ENCODE measurements around the gene TMEM178B.
"Not testable (repeated sequence)": the region's sequence is repeated elsewhere in the genome, so short reads cannot be mapped to it uniquely, and the experiment has no call there.

TMEM178B gene

DNA sequence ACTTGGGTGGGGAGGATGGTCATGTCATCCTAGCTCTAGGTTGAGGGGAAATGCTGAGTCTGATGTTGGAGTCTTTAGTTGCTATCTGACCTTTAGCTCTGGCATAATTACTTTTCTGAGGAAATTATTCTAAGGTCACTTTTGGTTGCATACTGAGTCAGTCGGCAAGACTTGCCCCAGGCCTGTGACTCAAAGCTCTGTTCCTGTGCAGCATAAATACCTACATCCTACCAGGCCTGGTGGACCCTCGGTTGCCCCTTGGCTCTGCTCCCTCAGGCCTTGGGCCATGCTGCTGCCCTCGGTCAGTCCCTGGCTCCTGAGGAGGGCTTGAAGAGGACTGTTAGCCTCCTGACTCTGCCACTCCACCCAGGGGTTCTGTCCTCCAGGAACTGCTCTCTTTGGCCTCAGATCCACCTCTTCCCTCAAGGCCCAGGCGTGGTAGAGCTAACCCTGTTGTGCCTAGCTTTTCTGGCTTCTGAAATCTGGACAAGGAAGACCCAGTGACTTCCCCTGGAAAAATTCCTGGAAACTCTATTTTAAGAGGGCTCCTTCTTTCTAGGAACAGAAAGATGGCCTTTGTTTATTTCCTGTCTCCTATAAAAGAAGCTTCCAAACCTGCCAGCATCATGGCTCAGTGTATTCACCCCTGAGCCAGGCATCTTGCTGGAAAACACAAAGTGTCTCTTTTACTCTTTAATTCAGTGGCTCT, 71.2 kb downstream of the TMEM178B start:
- no peak for DNase-seq

DNA sequence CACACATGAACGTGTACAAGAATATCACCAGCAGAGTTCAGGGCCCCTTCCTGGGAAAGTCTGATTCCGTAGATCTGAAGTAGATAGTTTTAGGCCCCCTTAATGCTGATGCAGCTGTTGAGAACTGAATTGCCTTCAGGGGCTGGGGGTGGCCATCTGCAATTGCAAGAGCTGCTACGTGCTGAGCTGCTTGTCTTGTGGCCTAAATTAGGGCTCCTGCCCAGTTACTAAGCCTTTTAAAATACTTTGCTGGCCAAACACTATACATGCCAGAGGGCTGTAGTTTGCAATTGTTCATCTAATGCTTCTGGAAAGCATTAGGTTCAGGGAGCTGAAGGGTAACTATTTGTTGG, 71.7 kb downstream of the TMEM178B start:
- DNase-seq, result no peak

DNA sequence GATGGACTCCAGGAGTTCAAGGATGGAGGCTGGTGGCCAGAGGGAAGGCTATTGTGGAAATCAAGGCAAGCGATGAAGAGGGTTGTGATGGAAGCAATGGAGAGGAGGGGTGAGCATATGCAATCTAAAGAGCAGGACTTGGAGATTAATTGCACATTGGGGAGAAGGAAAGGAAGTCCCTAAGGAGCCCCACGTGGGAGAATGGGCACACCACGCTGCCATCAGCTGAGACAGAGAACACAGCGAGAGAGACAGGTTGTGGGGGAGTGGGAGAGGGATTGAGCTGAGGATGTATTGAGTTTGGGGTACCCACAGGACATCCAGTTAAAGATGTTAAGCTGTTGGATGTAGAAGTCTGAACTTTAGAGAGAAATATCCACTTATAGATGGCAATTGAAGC, 73.6 kb downstream of the TMEM178B start:
- no peak for DNase-seq

DNA sequence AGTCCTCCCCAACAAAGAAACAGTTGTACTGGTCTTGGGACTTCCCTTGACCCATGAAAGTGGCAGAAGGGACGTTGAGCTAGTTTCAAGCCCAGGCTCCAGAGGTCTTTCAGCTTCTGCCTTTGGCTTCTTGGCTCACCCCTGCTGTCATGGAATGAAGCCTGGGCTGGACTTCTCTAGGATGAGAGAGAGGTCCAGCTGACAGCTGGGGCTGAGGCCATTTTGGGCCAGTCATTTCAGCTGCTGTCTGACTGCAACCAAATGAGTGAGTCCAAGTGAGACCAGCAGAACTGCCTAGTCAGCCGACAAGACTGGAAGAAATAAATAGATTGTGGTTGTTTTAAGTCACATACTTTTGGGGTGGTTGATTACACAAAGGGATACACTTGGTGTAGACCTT, 76.6 kb downstream of the TMEM178B start:
- DNase-seq, result no peak

DNA sequence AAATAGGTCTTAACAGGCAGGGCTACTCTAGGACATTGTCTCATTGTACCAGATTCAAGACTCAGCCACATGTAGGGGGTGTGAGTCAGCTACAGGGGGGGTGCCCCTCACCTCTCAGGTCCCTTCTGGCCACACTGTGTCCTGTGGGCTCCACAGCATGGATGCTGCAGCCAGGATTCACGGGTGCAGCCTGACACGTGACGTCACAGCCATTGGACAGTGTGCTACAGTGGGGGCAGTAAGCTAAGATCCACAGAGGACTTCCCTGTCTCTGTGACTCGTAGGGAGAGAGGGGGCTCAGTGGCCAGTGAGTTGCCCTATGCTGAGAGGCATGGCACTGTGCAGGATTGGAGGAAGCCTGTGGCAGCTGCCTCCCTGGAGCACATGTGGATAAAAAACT, 77.9 kb downstream of the TMEM178B start:
- no peak for DNase-seq

DNA sequence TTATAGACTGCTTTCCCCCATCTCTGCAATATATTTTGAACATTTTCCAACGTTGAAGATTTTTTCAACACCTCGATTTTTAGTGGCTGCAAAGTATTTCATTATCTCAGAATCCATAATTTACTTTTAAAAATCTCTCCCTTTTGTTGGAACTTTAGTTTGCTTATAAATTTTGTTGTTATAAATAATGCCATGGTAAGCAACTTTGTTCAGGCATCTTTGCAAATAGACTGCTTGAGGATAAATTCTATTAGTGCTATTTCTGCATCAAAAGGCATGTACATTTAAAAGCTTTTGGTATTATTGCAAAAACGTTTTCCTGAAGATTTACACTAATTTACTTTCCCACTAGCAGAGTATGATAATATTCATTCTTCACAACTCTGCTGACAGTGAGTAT, 79.4 kb downstream of the TMEM178B start:
- DNase-seq, result no peak

DNA sequence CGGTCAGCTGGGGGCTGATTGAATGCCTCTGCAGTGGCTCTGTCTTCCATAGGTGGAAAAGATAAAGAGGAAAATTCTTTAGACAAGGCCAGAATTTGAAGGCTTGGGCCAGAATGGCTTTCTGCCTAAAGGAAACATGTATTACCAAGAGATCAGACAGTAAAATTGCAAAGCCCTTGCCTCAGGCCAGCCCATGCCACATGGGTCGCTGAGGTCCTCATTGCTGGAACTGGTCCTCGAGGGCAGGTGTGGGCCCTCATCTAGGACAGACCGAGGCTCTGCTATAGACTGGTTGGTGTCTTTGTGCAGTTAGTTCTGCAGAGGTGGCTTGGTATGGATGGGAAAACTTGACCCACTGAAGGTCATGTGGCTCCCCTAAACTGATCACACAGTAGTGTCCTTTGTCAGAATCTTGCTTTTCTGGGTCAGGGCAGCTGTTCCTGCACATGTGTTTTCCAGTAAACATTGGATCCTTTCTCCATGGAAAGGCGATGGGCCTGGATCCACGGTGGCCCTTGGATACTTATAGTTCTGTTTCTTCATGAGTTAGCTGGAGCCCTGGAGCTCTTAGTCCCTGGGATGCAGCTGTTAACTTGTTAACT, 80.4 kb downstream of the TMEM178B start:
- no peak for DNase-seq

DNA sequence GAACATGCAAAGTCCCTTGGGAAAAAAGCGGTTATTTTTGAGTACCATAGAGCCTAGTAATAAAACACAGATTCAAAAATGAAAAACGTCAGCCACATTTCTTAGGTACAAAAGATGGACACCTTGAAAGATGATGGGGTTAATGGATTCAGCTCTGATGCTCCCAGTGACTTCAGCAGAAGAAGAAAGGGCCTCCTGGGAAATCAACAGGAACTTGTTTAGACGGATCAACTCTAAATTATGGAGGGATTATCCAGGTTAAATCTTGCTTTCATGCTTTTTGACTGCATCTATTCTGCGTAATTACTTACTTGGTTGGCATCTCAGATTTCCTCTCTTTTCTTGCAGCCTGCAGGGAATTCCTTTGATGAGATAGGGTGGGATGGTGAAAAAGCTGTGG, 82.5 kb downstream of the TMEM178B start:
- DNase-seq, result no peak

DNA sequence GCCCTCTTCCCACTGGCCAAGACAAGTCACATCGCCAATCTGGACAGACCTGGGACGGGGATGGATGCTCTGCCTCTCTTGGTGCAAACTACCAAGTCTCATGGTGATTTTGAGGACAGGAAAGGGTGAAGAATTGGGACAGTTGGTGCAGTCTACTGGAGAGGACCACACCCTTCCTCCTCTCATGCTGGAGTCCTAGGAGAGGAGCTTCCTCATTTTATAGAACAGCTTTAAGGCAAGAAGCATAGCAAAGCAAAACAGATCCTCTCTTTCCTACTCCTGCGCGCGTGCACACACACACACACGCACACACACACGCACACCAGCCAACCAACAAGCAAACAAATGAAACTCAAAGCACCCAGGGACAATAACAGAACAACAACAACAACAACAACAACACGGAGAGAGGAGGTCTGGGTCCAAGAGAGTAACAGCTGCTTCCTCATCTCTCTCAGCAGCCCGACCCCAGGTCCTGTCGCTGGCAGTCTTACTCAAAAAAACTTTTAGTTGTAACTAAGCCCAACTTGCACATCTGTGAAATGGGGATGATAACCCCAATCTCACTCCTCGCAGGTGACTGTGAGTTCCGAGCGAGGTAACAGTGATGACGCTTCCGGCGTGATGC, 83.4 kb downstream of the TMEM178B start:
- DNase-seq, result no peak

DNA sequence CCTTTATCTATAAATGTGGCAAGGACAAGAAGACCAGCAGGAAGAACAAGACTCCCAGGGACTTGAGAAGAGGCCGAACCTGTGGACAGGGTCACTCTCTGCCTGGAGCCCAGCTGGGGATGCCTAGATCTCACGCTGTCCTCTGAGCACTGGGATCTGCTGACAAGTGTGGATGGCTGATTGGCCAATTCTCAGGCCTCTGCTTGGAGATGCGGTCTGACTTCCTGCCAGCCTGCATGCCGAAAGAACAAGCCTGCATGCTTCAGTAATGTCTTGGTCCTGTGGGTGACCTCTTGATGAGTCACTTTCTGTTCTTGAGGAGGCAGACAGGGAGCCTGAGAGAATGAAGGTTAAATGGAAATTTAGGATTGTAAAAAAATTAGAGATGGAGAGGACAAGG, 84.7 kb downstream of the TMEM178B start:
- no peak for DNase-seq

DNA sequence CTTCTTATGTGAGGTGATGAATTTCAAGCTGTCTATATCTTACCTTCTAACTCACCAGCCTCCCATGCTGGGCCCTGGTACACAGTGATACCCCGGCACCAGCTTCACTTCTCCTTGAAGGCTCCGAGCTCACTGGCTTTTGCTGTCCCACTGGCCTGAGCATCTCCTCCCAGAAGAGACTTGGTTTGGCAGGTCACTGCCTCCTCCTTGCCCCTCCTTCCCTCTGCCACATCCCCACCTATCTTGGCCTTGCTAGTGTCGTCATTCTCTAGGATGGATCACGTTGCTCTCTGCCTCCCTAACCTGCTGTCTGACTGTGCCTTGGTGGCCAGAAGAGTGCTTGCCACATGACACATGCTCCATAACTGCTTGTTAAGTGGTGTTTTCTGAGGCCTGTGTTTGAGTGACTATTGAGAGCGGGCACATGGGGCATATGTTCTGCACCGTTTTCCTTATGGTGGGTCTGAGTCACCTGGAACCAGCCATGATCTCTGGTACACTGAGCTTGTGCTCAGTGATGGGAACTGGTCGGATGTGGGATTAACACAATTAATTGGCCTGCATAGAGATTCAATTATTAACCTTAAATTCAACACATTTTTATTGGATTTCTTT, 86.5 kb downstream of the TMEM178B start:
- DNase-seq, result no peak

DNA sequence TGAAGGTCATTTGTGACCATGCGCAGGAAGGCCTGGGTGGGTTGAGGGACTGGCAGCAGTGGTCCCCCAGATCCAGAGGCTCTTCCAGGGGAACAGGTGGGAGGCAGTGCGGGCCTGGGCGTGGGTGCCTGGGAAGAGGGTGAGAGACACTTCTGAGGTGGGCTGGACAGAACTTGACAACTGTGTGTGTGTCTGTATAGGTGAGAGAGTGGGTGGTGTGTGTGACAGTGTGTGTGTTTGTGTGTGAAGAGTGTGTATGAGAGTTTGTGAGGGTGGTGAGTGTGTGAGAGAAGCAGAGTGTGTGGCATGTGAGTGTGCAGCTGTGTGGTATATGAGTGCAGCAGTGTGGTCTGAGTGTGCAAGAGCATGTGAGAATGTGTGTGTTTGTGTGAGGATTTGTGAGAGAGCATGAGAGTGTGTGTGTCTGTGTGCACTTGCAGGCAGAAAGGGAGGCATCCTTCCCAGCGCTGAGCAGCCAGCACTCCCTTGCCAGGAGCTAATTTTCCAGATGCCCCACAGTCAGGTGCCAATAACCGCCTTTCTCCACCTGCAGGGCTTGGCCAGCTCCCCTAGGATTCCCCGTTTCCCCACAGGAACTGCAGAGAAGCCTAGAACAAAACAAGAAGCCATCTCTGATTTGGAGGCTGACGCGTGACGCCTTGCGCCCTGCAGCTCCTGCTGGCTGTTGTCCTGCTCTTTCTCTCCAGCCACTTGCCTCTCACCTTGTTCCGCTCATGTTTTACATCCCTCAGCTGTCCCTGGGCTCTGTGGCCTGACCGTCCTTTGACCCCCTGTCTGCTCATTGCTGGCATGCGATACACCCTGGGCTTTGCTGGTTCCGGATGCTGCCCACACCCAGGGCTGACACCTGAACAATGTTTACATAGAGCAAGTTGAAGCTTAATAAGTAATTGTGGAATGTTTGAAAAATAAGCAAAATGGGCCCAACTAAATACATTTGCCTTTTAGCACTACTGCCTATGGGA, 88.0 kb downstream of the TMEM178B start:
- DNase-seq, result no peak

DNA sequence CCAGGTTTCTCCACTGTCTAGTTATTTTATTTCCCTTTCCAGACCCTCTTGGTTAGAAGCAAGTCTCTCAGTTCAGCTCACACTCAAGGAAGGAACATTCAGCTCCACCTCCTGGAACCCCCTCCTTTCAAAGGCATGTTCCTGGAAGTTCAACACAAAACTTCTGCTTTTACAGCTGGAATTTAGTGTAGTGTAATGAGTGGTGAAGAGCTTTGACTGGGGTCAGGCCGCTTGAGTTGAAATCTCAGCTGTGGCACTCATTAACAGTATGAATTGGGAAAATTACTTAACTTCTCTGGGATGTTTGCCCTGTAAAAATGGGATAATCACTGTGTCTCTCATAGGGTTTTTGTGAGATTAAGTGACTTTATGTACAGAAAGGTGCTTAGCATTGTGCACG, 91.7 kb downstream of the TMEM178B start:
- no peak for DNase-seq

DNA sequence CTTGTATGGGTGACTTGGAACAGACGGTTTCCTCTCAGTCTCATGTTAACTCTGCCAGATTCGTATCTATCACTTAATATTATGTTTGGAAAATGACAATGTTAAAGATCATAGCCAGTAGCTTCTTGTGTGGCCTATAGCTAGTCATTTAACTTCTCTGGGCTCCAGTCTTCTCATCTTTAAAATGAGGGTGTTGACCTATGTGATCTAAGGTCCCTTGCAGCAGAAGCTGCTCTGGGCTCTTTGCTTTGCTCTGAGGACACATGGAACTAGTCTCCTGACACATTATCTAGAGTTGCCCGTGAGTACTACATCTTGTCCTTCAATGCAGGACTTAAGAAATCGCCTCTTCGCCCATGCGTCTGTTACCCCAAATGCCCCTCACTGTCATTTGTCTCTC, 93.1 kb downstream of the TMEM178B start:
- DNase-seq, result no peak

DNA sequence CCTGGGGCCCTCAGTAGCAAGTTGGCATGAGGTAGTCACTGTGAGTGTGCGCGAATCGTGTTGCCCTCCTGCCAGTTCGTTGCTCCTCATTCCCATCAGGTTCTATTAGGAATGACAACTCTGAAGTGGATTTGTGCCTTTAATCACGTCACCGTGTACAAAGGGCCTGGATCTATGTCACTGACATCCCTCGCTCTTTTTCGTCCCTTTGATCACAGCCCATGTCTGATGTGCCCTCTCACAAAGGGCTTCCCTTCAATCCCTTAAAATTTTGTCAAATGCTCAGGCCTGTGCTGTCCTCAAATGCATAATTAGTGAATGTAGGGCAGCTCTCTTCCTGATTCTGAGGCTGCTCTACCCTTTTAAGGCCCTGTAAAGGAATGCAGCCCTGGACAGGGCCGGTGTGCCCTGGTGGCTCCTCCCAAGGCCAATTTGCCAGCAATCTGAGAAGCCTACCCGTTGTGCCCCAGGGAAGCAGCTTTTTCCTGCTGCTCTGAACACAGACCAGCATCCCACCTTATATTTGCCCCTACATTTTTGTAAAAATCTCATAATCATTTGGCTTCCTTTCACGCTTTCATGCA, 93.6 kb downstream of the TMEM178B start:
- DNase-seq, result no peak

DNA sequence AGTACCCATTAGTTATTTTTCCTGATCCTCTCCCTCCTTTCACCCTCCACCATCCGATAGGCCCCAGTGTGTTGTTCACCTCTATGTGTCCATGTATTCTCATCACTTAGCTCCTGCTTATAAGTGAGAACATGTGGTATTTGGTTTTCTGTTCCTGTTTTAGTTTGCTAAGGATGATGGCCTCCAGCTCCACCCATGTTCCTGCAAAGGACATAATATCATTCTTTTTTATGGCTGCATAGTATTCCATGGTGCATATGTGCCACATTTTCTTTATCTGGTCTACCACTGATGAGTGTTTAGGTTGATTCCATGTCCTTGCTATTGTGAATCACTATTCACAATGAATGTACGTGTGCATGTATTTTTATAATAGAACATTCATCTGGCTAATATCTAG, 95.3 kb downstream of the TMEM178B start:
- DNase-seq, result not testable (repeated sequence)

DNA sequence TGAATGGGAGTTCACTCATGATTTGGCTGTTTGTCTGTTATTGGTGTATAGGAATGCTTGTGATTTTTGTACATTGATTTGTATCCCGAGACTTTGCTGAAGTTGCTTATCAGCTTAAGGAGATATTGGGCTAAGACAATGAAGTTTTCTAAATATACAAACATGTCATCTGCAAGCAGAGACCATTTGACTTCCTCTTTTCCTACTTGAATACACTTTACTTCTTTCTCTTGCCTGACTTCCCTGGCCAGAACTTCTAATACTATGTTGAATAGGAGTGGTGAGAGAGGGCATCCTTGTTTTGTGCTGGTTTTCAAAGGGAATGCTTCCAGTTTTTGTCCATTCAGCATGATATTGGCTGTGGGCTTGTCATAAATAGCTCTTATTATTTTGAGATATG, 101.9 kb downstream of the TMEM178B start:
- DNase-seq, result not testable (repeated sequence)

DNA sequence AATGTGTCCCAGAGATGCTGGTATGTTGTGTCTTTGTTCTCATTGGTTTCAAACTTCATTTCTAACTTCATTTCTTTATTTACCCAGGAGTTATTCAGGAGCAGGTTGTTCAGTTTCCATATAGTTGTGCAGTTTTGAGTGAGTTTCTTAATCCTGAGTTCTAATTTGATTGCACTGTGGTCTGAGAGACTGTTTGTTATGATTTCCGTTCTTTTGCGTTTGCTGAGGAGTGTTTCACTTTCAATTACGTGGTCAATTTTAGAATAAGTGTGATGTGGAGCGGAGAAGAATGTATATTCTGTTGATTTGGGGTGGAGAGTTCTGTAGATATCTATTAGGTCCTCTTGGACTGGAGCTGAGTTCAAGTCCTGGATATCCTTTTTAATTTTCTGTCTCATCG, 103.3 kb downstream of the TMEM178B start:
- DNase-seq, result not testable (repeated sequence)

DNA sequence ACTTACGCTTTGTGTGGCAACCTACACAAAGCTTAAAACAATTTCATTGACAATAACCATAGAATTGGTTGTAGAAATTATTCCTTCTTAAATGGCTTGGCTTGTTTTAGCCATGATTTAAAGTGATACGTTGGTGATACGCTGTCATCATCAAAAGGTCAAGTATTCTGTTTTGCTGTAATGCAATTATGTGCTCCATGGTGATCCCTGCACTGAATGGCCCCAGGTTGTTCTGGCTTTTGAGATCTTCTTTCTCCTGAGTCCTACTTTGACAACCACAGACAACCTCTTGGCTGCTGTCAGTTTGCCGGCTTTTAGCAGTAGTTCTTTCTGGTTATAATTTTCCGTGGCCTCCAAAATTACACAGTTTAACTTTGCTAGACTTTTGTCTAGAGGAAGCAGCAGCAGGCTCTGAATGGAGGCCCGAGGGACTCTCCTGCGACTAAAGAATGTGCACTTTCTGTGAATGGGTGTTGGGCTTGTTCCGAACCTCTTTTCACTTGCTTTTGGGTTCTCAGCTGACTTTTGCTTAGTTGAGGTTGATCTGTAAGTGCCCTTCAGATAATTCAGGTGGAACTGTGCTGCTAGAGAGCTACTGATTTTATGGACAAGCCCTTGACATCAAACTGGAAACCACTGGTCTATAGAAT, 104.7 kb downstream of the TMEM178B start:
- no peak for DNase-seq

DNA sequence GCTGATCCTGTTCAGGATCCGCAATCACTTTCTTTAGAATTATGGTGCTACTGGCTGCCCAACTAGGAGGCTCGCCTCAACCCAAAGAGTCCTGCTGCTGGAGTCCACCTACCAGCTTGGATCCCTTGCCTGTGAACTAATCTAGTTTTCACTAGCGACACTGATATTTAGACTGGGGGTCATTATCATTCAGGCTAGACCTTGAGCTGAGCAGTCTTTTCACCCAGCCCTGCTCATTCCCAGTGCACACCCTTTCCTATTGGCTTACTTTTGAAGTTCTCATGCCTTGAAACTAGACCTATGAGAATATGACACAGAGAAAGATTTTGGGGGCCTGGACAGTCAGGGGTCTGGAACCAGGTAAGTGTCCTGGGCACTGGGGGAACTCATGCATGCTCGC, 107.9 kb downstream of the TMEM178B start:
- DNase-seq, result no peak

DNA sequence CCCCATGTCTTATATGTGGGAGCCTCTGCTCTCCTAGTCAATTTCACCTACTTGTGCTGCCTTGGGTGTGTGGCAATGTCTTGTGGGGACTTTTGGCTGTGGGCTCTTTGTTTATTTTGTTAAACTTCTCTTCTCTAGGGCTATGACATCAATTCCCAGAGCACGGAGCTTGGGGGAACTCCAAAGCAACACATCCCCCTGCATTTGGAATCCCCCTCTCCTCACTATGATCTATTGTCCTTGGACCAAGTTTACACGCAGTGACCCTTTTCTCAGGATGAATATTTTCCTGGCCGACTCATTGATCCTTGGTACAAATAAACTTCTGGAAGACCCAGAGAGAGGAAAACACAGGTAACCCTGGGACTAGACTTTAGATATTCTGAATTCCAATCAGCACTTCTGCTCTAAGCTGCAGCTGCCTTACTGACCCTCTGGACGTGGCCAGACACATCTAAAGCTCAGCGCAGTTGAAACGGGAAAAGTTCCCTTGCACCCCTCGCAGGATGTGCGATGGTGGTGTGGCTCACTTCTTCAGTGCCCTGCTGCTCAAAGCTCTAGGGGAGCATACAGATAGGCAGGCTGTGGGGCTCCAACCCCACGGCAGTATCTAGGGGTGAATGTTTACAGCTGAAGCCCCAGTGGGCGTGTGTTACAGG, 110.8 kb downstream of the TMEM178B start:
- DNase-seq, result no peak
